ENCODE measurements around the gene LRRC3B.

LRRC3B gene

DNA sequence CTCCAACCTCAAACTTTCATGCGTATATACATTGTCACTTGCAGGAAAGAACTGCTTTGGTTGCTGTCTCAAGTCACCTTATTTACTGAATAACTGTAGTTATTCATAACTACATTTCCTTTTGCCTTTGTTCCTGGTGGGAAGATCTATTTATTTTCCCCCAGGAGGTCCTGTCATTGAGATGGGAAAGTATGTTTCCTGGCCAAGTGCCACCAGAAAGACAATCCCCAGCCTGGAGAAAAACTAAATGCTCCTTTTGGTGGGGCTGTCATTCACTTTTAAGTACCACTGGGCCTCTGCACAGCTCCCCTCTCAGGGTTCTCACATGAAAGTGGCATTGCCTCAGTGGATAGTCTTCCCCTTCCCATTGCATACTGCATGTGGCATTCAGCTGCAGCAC lies 59.8 kb downstream of the LRRC3B start:
- TF ChIP-seq, protein P1, sequence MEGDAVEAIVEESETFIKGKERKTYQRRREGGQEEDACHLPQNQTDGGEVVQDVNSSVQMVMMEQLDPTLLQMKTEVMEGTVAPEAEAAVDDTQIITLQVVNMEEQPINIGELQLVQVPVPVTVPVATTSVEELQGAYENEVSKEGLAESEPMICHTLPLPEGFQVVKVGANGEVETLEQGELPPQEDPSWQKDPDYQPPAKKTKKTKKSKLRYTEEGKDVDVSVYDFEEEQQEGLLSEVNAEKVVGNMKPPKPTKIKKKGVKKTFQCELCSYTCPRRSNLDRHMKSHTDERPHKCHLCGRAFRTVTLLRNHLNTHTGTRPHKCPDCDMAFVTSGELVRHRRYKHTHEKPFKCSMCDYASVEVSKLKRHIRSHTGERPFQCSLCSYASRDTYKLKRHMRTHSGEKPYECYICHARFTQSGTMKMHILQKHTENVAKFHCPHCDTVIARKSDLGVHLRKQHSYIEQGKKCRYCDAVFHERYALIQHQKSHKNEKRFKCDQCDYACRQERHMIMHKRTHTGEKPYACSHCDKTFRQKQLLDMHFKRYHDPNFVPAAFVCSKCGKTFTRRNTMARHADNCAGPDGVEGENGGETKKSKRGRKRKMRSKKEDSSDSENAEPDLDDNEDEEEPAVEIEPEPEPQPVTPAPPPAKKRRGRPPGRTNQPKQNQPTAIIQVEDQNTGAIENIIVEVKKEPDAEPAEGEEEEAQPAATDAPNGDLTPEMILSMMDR (conservative IDR thresholded peaks at IDR 0.05; ENCODE audit: low read depth, low read length): no peak
- no peak overlapping the region for H3K4me2 ChIP-seq
- no peak overlapping the region for H3K9ac ChIP-seq
- no peaks in the 10 kb centered on the region for H3K4me1 ChIP-seq (ENCODE audit: low read depth, poor library complexity, severe bottlenecking)
- no peaks in the 10 kb centered on the region for H3K36me3 ChIP-seq (ENCODE audit: insufficient read depth)
- H3K27me3 ChIP-seq (ENCODE audit: insufficient read depth, low read depth): no peaks in the 10 kb centered on the region
- no peak overlapping the region for H2AFZ ChIP-seq (ENCODE audit: low read depth)
- no peak overlapping the region for H3K27ac ChIP-seq
- no peaks in the 10 kb centered on the region for H3K79me2 ChIP-seq (ENCODE audit: insufficient read depth, low read depth)
- H4K20me1 ChIP-seq (ENCODE audit: insufficient read depth): no peaks in the 10 kb centered on the region
- no peak overlapping the region for H3K4me3 ChIP-seq (IDR thresholded peaks at IDR 0.05; ENCODE audit: insufficient read depth, low read depth, low read length)

DNA sequence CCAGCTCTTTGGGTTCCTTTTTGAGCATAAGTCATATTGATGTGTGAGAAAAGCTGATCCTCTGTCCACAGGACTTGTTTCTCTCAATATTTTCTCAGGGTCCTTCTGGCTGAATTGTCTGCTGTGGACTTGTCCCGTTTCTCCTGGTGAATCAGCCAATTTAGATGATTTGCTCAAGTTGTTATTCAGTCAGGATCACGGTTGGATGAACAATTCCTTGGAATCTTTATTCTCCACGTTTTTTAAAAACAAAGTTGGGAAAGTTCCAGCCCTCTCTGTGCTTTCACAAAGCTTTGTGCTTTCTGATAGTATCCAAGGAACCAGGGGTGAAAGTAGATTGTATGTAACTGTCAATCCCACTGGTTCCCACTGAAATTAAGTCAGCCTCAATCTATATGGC lies 61.3 kb downstream of the LRRC3B start:
- H4K20me1 ChIP-seq (ENCODE audit: insufficient read depth): no peaks in the 10 kb centered on the region
- H3K4me1 ChIP-seq (ENCODE audit: low read depth, poor library complexity, severe bottlenecking): no peaks in the 10 kb centered on the region
- no peaks in the 10 kb centered on the region for H3K79me2 ChIP-seq (ENCODE audit: insufficient read depth, low read depth)
- H2AFZ ChIP-seq (ENCODE audit: low read depth): no peak overlapping the region
- no peak overlapping the region for H3K9ac ChIP-seq
- H3K27ac ChIP-seq: no peak overlapping the region
- H3K36me3 ChIP-seq (ENCODE audit: insufficient read depth): no peaks in the 10 kb centered on the region
- TF ChIP-seq, protein P1 (conservative IDR thresholded peaks at IDR 0.05; ENCODE audit: low read depth, low read length): no peak
- no peak overlapping the region for H3K4me2 ChIP-seq
- no peak overlapping the region for H3K4me3 ChIP-seq (IDR thresholded peaks at IDR 0.05; ENCODE audit: insufficient read depth, low read depth, low read length)
- H3K27me3 ChIP-seq (ENCODE audit: insufficient read depth, low read depth): no peaks in the 10 kb centered on the region

DNA sequence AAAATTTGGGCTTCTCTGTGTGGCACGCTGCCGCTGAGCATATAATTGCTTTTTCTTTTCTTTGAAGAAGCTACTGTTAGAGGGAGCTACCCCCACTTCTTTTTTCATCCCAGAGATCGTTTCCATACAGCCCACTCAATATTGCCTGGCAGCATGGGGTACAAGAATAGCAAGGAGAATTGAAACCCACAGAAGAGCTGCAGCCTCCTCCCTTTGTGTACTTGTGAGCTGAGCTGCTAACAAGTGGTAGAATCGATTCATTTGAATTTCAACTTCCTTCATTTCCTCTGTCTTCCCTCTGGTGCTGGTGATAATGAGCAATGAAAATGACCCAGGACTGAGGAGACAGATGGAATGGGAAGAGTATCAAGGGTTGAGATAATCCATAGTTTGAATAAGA lies 64.9 kb downstream of the LRRC3B start:
- H3K4me2 ChIP-seq: no peak overlapping the region
- no peaks in the 10 kb centered on the region for H3K79me2 ChIP-seq (ENCODE audit: insufficient read depth, low read depth)
- TF ChIP-seq, protein P1 (conservative IDR thresholded peaks at IDR 0.05; ENCODE audit: low read depth, low read length): no peak
- no peak overlapping the region for H3K9ac ChIP-seq
- H4K20me1 ChIP-seq (ENCODE audit: insufficient read depth): no peaks in the 10 kb centered on the region
- H2AFZ ChIP-seq (ENCODE audit: low read depth): no peak overlapping the region
- H3K4me3 ChIP-seq (IDR thresholded peaks at IDR 0.05; ENCODE audit: insufficient read depth, low read depth, low read length): no peak overlapping the region
- no peak overlapping the region for H3K27ac ChIP-seq
- no peaks in the 10 kb centered on the region for H3K27me3 ChIP-seq (ENCODE audit: insufficient read depth, low read depth)
- H3K4me1 ChIP-seq (ENCODE audit: low read depth, poor library complexity, severe bottlenecking): no peaks in the 10 kb centered on the region
- no peaks in the 10 kb centered on the region for H3K36me3 ChIP-seq (ENCODE audit: insufficient read depth)

DNA sequence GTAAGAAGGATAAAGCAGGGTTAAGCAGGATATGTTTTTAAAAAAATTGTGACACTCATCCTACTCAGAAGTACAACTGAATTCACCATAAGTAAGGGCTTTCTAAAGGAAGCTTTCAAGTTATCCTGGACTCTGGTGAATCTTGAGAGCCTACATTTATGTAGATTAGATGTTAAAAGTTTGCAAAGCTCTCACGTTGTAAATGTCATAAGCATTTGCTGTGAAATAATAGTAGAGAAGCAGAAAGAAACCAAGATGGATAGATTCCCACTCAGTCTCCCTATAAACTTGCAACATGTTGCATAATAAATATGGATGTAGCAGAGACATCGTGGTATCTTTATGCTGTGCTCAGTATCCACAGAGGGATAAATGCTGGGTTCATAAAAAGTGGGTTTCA lies 77.0 kb downstream of the LRRC3B start:
- H3K4me1 ChIP-seq (ENCODE audit: low read depth, poor library complexity, severe bottlenecking): no peaks in the 10 kb centered on the region
- H3K4me2 ChIP-seq: no peak overlapping the region
- no peaks in the 10 kb centered on the region for H4K20me1 ChIP-seq (ENCODE audit: insufficient read depth)
- no peak overlapping the region for H3K9ac ChIP-seq
- no peaks in the 10 kb centered on the region for H3K27me3 ChIP-seq (ENCODE audit: insufficient read depth, low read depth)
- no peak overlapping the region for H3K4me3 ChIP-seq (IDR thresholded peaks at IDR 0.05; ENCODE audit: insufficient read depth, low read depth, low read length)
- no peaks in the 10 kb centered on the region for H3K36me3 ChIP-seq (ENCODE audit: insufficient read depth)
- H3K27ac ChIP-seq: no peak overlapping the region
- TF ChIP-seq, protein P1 (conservative IDR thresholded peaks at IDR 0.05; ENCODE audit: low read depth, low read length): no peak
- no peaks in the 10 kb centered on the region for H3K79me2 ChIP-seq (ENCODE audit: insufficient read depth, low read depth)
- no peak overlapping the region for H2AFZ ChIP-seq (ENCODE audit: low read depth)

DNA sequence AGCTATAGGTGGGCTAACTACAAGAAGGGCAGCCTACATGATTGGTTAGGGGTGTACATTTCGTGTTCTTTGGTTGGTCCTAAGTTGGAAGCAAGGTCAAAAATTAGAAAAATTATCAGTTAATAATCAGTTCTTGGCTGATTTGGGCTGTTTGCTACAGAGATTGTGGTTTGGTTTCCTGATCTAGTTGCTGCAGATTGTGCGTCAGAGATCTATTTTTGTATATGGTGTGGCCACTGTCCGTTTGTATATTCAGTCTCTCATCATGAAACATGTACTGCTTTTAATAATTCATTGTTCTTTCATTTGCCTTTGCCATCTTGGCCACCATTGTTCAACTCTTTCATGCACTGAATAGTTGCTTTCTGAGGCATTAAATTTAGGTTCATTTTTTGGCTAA lies 80.9 kb downstream of the LRRC3B start:
- H3K4me2 ChIP-seq: no peak overlapping the region
- H4K20me1 ChIP-seq (ENCODE audit: insufficient read depth): no peaks in the 10 kb centered on the region
- TF ChIP-seq, protein P1 (conservative IDR thresholded peaks at IDR 0.05; ENCODE audit: low read depth, low read length): no peak
- H3K36me3 ChIP-seq (ENCODE audit: insufficient read depth): no peaks in the 10 kb centered on the region
- H3K79me2 ChIP-seq (ENCODE audit: insufficient read depth, low read depth): no peaks in the 10 kb centered on the region
- H2AFZ ChIP-seq (ENCODE audit: low read depth): no peak overlapping the region
- no peaks in the 10 kb centered on the region for H3K4me1 ChIP-seq (ENCODE audit: low read depth, poor library complexity, severe bottlenecking)
- no peak overlapping the region for H3K27ac ChIP-seq
- H3K4me3 ChIP-seq (IDR thresholded peaks at IDR 0.05; ENCODE audit: insufficient read depth, low read depth, low read length): no peak overlapping the region
- no peak overlapping the region for H3K9ac ChIP-seq
- no peaks in the 10 kb centered on the region for H3K27me3 ChIP-seq (ENCODE audit: insufficient read depth, low read depth)
